Measurements from ENCODE around the gene MYH8.

The MYH8 gene

GRCh38 chr17:10384175-10384574 lies 37.6 kb downstream of the MYH8 start:
- DNase-seq, result peak; percentile 32

DNA sequence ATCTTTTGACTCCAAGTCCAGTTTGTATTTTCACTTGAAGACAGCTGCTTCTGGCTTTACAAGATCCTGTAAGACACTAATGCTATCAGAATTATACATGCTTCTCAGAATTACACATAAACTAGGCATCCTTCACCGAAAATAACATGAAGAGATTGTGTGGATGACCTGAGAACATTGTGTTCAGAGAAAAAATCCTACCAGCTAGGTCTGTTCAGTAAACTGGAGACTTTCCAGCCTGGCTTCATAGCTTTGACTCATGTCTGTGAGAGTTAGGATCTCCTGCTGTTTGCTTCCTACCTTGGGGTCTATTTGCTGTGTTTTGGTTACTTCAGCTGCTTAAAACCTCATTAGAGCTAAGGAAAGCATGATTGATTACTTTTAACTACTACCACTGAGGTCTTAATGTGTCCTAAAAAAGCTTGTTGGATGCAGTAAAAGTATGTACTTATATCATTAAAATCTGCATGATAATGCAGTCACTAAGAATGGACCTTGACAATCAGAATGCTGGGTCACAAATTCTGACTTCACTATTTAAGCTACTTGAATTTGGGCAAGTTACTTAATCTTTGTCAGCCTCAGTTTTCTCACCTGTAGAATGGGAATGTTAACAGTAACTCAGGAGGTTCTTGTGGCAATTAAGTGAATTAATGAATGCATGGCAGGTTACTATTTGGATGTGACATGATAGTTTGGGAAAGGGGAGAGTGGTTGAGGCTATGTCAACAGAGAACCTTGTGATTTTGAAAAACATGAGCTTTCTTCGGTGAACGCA lies 40.9 kb downstream of the MYH8 start:
- no peak for DNase-seq

DNA sequence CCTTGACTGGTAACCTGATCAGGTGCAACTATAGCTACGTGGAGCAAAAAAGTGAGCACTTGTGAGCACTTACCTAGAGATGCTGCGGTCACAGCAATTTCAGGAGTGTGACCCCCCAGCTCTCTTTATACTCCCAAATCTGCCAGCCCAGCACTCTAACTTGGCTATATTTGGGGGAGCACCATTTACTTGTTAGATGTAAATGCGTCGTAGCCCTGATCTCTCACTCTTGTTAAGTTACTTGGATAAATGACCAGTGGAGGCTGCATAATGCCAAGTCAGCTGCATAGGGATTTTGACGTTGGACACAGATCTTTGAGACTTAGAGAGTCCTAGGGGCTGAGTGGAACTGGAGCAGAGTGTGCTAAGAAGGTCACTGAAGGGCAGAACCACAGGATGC lies 48.8 kb downstream of the MYH8 start, which contains the start of gene MYH13:
Gene MYH13, minus strand, starts transcription at position 101 of the 400 bp plus-strand sequence. CDS start 8,476 bp downstream, outside the sequence.
- no peak for DNase-seq

DNA sequence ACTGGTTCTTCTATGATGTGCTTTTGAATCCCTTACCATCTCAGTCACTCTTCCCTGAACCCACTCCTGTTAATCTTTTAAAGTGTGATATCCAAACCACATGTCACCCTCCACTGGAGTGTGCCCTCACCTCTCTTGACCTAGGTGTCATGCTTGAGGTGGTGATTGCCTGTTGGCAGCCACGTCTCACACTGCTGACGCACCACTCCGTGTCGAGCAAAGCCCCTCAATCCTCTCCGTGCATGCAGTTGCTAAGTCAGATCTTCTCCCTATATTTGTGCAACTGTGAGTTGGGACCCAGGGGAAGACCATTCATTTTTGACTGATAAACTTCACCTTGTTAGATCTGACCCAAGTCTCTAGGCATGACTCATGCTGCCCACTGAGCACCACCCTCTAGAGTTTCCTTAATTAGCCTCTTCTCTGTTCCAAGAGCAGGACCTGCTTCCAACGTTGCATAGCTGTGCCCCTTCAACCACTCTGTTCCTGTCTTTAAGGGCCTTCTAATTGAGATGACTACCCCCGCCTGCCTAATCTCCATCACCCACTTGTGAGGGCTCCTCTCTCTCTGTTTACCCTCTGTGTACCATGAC lies 51.6 kb downstream of the MYH8 start:
- DNase-seq, result no peak

DNA sequence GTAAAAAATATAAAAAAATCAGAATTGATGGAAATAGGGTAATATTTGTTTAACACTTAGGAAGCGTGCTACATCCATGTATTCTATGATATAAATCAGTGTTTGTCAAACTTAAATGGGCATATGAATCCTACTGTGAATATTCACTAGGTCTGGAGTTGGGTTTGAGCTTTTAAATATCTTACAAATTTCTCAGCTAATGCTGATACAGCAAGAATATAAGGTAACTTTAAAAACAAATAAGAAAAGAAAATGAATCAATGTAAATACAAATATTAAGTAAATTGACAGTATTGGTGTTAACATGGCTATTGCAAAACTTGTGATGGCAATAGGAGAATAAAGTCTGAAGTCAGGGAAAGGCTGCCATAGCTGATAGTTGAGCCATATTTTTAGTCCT lies 52.5 kb downstream of the MYH8 start:
- DNase-seq, result no peak

DNA sequence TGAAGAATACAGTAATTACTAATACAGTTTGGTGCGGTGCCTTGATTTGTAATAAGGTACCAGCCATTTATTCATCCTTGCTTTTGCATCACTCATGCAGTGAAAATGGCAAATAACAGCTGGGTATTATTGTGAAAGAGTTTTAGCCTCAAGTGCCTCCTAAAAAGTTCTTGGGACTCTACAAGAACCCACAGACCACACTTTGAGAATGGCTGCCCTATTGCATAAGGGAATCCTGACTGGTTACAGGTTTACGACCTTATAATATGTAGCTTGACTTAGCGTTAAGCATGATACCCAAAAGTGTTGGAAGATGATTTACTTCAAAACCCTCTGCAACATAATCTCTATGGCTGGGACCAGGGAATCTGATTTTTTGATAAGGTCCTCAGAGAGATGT lies 53.2 kb downstream of the MYH8 start:
- DNase-seq, result no peak

- DNase-seq, result no peak
Observed at GRCh38 chr17:10360578-10360977, 61.2 kb downstream of the MYH8 start.

DNA sequence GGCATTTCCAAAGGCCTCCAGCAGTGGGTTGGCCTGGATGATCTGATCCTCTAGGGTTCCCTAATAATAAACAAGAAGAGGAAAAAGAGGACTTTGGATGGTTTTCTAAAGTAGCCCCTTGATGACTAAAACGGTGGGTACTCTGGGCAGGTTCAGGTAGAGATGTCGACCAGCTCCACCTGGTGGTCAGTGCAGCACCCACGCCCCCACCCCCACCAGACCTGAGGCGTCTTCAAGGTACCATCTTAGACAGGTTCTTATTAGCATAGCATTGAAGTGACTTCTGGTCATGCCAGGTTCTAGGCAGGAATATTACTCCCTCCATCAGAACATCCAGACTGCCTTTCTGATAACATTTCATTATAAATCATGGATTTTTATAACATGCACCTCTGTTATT lies 64.0 kb downstream of the MYH8 start:
- no peak for DNase-seq

- DNase-seq, result no peak
Observed at GRCh38 chr17:10354651-10355050, 67.1 kb downstream of the MYH8 start.

- no peak for DNase-seq
Observed at GRCh38 chr17:10352893-10353292, 68.9 kb downstream of the MYH8 start.

DNA sequence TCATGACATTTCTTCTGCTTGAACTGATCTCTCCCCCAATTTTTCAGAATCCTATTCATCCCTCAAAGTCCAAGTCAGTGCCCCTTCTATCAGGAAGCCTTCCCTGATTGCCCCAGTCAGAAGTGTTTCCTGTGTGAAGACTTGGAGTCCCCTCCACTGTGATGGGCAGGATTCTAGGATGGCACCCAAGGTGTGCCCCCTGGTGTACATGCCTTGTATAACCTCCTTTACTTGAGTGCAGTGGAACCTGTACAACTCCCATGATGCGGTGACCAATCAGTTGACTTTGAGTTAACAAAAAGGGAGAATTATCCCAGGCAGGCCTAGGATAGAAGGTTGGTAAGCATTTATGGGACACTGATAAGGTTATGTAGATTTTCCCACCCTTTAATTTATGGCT lies 72.3 kb downstream of the MYH8 start:
- DNase-seq, result no peak

DNA sequence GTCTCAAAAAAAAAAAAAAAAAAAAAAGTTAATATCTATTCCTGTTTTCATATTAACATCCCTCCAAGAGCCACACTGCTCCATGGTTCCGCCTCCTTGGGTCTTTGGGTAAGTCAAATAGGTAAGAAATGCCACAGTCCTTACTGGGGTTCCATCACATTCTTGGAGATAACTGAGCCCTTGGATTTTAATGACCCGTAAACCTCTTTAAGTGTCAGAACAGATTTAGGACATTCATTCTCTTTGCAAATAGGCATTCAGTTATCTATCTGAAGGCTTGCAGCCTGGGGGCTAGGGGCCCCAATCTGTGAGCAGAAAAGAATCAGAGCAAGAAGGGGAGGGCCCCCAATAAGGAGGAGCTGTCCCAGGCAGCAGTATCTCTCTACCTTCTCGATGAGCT lies 76.9 kb downstream of the MYH8 start:
- no peak for DNase-seq

All from right kidney (tissue), 1 donor.